DMS114 treated with DMSO at 0.1 percent for 48 hours (cell line): ENCODE measurements around the gene C3orf22.
"Not testable (repeated sequence)": the region's sequence is repeated elsewhere in the genome, so short reads cannot be mapped to it uniquely, and the experiment has no call there.

ENCODE experiments used
- DNase-seq: peaks from one replicate; lab custom pipeline; 2025; ENCODE audit not compliant: unreplicated experiment; lab: John Stamatoyannopoulos, UW

C3orf22 gene

GRCh38 chr3:126558336-126559071 lies at the start of gene C3orf22:
Gene C3orf22 (minus strand): TSS chr3:126558932. CDS start chr3:126553390, 5,542 bp downstream.
- no peak for DNase-seq

GRCh38 chr3:126607214-126607908 lies 48.6 kb upstream of the C3orf22 start:
- no peak for DNase-seq

DNA sequence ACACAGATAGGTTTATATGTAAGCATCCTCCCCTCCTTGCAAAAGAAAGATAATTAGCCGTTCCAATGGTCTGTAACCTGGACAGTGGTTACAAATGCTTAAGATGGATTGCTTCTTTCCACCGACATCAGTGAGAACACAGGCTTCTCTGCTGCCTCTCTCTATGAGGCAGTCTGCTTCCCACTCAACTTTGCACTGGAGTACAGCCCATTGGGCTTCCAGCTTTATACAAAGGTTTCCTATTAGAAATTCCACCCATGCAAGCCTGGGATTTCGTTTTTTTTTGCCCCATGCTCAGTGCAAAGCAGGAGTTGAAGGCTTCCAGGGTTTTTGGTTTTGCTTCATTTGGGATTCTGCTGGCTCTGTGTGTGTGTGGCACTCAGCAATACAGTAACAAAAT lies 47.3 kb upstream of the C3orf22 start:
- DNase-seq, result no peak

DNA sequence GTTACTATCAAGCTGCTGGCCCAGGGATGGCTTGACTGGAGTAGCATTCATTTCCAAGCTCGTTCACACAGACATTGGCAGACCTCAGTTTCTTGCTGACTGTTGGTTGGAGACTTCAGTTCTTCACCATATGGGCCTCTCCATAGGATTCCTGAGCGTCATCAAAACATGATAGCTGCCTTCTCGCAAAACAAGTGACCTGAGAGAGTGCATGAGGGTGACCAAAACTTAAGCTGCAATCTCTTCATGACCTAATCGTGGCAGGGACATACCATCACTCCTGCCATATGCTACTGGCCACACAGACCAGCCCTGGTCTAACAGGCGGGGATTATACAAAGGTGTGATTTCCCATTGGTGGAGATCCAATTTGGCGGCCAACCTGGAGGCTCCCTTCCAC lies 46.0 kb upstream of the C3orf22 start:
- DNase-seq, result no peak

- DNase-seq, result no peak
Observed at GRCh38 chr3:126599101-126599500, 40.4 kb upstream of the C3orf22 start.

- not testable (repeated sequence) for DNase-seq
Observed at GRCh38 chr3:126595479-126595878, 36.7 kb upstream of the C3orf22 start.

GRCh38 chr3:126591515-126591914 lies 32.8 kb upstream of the C3orf22 start:
- not testable (repeated sequence) for DNase-seq

DNA sequence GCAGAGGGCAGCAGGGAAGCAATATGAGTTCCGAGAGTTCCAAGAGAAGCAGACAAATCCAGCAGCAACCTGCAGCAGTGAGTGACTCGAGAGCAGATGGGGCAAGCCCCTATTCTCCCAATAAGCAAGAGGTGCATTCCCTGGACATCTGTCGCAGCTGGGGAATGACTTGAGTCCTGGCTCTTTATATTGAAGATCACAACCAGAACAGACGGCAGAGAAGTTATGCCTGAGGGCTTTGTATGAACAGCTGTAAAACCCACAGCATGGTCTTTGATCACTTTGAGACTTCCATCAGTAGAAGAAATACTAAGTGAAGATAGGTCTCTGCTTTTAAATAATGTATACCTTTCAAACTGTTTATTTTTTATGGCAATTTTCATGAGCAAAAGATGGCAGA lies 23.6 kb upstream of the C3orf22 start:
- no peak for DNase-seq

GRCh38 chr3:126581569-126581968 lies 22.8 kb upstream of the C3orf22 start:
- DNase-seq, result no peak

- DNase-seq, result no peak
Observed at GRCh38 chr3:126580746-126581145, 22.0 kb upstream of the C3orf22 start.

DNA sequence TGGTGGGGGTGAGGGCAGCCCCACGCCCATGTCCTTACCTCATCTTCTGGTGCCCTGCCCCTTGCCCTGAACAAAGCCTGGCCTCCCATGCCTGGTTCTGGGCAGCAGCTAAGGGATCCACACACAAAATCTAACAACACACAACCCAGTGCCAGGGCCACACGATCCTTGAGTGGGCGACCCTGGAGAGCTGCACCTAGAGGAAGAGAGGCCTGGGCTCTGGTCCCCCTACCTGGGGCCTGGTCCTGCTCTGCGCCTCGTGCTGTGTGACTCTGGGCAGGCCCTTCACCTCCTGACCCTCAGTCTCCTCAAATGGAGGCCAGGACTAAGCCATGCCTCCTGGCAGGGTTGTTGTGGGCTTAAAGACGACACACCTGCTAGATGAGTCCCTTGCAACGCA lies 20.0 kb upstream of the C3orf22 start:
- no peak for DNase-seq

GRCh38 chr3:126577261-126577660 lies 18.5 kb upstream of the C3orf22 start:
- no peak for DNase-seq

GRCh38 chr3:126573492-126574117 lies 14.9 kb upstream of the C3orf22 start:
- DNase-seq, result no peak

DNA sequence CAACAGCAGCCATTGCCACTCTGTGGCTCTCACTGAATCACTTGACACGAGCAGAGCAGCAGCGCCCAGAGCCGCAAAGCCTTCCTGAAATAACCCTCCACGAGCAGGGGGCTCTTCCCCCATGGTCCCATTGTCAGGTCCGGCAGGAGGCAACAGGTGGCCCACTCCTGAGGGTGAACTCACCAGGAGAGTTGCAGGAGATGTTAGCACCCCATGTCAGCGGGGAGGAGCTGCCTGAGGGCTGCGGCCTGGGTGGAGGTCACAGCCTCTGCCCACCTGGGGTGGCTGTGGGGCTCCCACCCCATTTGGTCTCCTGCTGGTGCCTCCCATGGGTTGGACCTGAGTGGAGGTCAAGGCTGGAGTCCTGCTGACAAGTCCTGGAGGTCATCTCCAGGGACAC lies 12.3 kb upstream of the C3orf22 start:
- no peak for DNase-seq

DNA sequence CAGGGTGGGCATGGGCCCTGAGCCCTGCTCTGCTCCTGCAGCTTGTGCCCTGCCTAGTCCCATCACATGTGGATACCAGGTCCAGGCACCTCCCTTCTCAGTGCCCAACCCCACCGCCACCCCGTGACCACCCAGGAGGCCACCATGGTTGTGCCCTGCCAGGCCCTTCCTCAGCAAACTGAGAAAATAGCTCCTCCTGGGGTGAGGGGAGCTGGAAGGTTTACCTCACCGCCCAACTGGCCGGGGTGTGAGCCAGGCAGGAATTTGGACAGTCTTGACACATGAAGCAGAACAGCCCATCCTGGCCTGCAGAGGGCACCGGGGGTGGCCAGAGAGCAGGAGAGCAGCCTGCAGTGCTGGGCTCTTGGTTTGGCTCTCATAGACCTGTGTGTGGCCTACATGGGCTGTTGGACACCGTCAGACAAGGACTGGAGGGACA lies 11.4 kb upstream of the C3orf22 start:
- DNase-seq, result no peak

DNA sequence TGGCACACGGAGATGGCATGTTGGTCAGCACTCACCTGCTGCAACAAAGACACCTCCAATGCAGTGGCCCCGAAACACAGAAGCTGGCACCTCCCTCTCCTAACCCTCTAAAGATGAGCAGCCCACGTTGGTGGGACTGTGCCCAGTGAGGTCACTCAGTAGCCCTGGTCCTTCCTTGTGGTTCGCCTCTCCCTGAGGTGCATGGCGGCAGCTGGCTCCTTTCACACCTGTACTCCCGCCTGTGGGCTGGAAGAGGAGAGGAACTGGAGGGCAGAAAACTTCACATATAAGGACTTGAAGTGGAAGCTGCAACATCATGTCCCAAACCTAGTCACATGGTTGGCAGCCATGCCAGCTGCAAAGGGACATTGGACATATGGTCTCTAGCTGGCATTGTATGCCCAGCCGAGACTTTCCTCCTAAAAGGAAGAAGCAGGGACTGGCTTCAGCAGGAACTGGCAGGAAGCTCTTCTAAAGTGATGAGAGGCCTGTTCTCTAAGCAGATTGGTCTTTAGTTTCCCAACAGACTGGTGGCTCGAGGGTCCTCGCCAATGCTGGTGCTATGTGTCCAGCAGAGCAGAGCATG lies 10.8 kb upstream of the C3orf22 start:
- no peak for DNase-seq

- no peak for DNase-seq
Observed at GRCh38 chr3:126568776-126569342, 10.1 kb upstream of the C3orf22 start.

GRCh38 chr3:126567696-126568438 lies 9.1 kb upstream of the C3orf22 start:
- no peak for DNase-seq

DNA sequence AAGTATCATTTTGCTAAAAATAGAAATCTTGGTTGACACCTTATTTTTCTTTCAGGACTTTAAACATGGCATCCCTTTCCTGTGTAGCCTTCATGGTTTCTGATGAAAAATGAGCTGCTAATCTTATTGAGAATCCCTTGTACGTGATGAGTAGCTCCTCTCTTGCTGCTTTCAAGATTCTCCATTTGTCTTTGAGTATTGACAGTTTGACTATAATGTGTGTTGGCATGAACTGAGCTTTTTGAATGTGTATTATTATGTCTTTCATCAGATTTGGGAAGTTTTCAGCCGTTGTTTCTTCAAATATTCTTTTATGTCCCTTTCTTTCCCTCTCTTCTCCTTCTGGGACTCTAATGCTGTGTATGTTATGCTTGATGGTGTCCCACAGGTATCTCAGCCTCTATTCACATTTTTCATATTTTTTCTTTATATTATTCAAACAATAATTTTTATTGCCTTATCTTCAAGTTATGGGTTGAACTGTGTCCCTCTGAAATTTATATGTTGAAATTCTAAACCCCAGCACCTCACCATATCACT lies 4.1 kb upstream of the C3orf22 start:
- no peak for DNase-seq

DNA sequence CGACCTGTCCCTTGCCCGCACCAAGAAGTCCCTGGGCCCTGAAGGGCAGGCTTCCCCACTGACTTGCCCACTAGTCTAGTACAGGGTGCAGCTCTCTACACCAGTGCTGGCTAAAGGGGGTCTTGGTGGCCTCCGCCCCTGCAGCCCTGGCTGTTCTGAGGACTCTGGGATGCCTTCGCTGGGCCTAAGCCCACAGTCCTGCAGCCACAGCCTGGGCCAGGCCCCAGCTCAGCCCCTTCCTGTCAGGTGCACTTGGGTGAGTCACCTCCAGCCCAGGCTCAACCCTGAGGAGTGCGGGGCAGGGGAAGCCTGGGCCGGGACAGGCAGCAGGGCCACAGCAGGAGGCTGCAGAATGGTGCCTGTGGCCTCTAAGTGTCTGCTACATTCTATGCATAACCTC lies 971 bp downstream of the C3orf22 start:
- DNase-seq, result no peak

DNA sequence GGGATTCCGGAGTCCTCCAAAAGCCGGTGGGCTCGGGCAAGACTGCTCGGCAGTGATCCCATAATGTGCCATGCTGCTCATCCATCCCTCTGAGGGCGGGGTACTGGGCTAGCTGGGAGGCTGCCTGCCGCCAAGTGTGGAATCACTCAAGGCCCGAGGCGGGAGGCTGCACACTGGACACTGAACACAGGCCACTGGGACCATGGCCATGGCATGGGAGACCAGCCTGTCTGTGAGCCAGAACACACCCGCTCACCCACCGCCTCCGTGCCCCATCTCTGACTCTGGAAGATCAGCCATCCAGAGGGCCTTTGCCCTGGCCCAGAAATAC lies 1.4 kb downstream of the C3orf22 start:
- DNase-seq, result no peak
